ENCODE data around the gene OR13C9.

OR13C9 gene

DNA sequence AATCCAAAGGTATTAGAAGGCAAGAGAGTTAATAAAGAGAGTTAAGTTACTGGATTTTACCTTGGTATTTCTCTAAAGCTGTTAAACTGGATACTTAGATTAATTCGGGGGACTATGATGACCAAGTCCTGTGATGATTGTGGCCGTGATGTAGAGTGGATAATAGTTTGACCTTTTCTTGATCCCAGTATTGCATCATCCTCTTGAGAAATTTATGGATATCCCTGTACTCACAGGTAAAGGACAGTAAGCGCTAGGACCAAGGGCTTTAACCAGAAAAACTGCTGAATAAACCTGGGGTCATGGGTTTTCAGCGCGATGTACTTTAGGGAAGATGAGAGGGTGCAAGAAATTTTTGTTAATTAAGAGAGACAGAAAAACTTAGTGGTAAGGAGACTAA is 40.7 kb downstream of the OR13C9 start:
- no peak for TF ChIP-seq SIN3A (IDR thresholded peaks at IDR 0.05; ENCODE audit: borderline replicate concordance, insufficient read depth, low read length)
- TF ChIP-seq TAF1 (IDR thresholded peaks at IDR 0.05; ENCODE audit: borderline replicate concordance, insufficient read depth, low read length): no peak
- TF ChIP-seq, protein P1, sequence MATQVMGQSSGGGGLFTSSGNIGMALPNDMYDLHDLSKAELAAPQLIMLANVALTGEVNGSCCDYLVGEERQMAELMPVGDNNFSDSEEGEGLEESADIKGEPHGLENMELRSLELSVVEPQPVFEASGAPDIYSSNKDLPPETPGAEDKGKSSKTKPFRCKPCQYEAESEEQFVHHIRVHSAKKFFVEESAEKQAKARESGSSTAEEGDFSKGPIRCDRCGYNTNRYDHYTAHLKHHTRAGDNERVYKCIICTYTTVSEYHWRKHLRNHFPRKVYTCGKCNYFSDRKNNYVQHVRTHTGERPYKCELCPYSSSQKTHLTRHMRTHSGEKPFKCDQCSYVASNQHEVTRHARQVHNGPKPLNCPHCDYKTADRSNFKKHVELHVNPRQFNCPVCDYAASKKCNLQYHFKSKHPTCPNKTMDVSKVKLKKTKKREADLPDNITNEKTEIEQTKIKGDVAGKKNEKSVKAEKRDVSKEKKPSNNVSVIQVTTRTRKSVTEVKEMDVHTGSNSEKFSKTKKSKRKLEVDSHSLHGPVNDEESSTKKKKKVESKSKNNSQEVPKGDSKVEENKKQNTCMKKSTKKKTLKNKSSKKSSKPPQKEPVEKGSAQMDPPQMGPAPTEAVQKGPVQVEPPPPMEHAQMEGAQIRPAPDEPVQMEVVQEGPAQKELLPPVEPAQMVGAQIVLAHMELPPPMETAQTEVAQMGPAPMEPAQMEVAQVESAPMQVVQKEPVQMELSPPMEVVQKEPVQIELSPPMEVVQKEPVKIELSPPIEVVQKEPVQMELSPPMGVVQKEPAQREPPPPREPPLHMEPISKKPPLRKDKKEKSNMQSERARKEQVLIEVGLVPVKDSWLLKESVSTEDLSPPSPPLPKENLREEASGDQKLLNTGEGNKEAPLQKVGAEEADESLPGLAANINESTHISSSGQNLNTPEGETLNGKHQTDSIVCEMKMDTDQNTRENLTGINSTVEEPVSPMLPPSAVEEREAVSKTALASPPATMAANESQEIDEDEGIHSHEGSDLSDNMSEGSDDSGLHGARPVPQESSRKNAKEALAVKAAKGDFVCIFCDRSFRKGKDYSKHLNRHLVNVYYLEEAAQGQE (IDR thresholded peaks at IDR 0.05; ENCODE audit: insufficient read depth in 1 of 2, low read depth in 2 of 2, low read length in 2 of 2): no peak
- TF ChIP-seq POLR2AphosphoS5 (IDR thresholded peaks at IDR 0.05; ENCODE audit: low read depth, low read length): no peak
- TF ChIP-seq FOXP2 (optimal IDR thresholded peaks at IDR 0.05; ENCODE audit: borderline replicate concordance, extremely low read depth, extremely low read length, insufficient read depth): no peak

DNA sequence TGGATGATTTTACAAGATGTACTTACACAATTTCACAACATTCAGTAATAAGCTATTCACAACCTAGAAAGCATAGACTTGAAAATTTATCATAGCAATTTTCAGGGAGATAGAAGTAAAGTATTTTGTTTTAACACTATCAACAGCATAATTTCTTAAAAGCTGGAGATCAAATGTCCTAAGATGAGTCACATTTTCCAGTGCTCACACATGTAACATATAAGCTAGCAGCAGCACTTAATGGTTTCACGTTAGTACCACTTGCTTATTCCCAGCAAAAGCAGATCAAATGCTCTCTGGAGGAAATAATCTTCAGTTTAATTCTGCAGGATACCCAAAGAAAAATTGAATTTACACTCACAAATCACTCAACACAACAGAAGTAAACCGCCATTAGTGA is 42.5 kb downstream of the OR13C9 start:
- TF ChIP-seq POLR2AphosphoS5 (IDR thresholded peaks at IDR 0.05; ENCODE audit: low read depth, low read length) (no peak), SIN3A (IDR thresholded peaks at IDR 0.05; ENCODE audit: borderline replicate concordance, insufficient read depth, low read length) (no peak), TAF1 (IDR thresholded peaks at IDR 0.05; ENCODE audit: borderline replicate concordance, insufficient read depth, low read length) (no peak), FOXP2 (optimal IDR thresholded peaks at IDR 0.05; ENCODE audit: borderline replicate concordance, extremely low read depth, extremely low read length, insufficient read depth) (no peak)
- TF ChIP-seq, protein P1 (IDR thresholded peaks at IDR 0.05; ENCODE audit: insufficient read depth in 1 of 2, low read depth in 2 of 2, low read length in 2 of 2): no peak

DNA sequence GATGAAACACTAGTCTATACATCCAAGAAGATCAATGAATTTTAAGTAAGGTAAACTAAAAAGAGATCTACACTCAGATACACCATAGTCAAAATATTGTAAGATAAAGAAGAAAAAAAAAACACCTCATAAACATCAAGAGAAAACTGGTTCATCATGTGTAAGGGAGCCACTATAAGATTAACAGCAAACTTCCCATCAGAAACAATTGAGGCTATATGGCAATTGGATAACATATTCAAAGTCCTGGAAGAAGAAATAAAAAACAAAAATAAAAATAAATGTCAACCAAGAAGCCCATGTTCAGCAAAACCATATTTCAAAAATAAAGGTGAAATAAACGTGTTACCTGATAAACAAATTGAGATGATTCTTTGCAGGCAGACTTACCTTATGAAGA is 45.4 kb downstream of the OR13C9 start:
- TF ChIP-seq POLR2AphosphoS5 (IDR thresholded peaks at IDR 0.05; ENCODE audit: low read depth, low read length): no peak
- no peak for TF ChIP-seq FOXP2 (optimal IDR thresholded peaks at IDR 0.05; ENCODE audit: borderline replicate concordance, extremely low read depth, extremely low read length, insufficient read depth)
- no peak for TF ChIP-seq SIN3A (IDR thresholded peaks at IDR 0.05; ENCODE audit: borderline replicate concordance, insufficient read depth, low read length)
- no peak for TF ChIP-seq TAF1 (IDR thresholded peaks at IDR 0.05; ENCODE audit: borderline replicate concordance, insufficient read depth, low read length)
- TF ChIP-seq, protein P1 (IDR thresholded peaks at IDR 0.05; ENCODE audit: insufficient read depth in 1 of 2, low read depth in 2 of 2, low read length in 2 of 2): no peak

DNA sequence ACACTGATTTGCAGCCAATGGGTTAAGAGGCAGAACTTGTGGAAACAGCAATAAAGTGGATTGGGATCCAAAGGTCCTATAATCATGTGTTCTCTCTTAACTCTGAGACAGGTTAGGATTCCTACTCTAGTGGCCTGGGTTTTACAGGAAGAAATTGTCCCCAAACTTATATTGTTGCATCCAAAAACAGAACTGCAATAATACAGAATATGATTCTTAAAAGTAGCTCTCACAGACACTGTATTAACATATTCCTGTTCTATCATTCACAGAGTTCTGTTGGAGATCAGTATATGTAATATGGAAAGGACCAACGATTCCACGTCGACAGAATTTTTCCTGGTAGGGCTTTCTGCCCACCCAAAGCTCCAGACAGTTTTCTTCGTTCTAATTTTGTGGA is 49.1 kb downstream of the OR13C9 start, which contains the start of gene OR13C8:
TSS of gene OR13C8 (plus strand) at position 301 of the 400 bp plus-strand sequence. CDS start at position 301, 0 bp downstream.
- TF ChIP-seq, protein P1 (IDR thresholded peaks at IDR 0.05; ENCODE audit: insufficient read depth in 1 of 2, low read depth in 2 of 2, low read length in 2 of 2): no peak
- TF ChIP-seq FOXP2 (optimal IDR thresholded peaks at IDR 0.05; ENCODE audit: borderline replicate concordance, extremely low read depth, extremely low read length, insufficient read depth) (no peak), POLR2AphosphoS5 (IDR thresholded peaks at IDR 0.05; ENCODE audit: low read depth, low read length) (no peak)
